T-helper 17 cell (primary cell): ENCODE results near the gene PKD2L2. TPM values are rescaled to one million over a fixed set of nuclear protein-coding genes. Genes with fewer than 3 reads are reported as not detected.
"Not testable (repeated sequence)": the region's sequence is repeated elsewhere in the genome, so short reads cannot be mapped to it uniquely, and the experiment has no call there.

Experiments
- ATAC-seq: fragments of 150-1000 bp; cut with Tn5 transposase; 2 replicates; pipeline ENCODE4 v1.10.0; 2021; ENCODE audit warnings: mild to moderate bottlenecking, moderate library complexity
- DNase-seq, 3 donors: peaks; one replicate each; pipeline versions ENCODE4 v3.0.0 to v3.0.0-alpha.2; 2020 to 2021
- H3K9me3 ChIP-seq: one replicate; pipeline ENCODE4 v1.7.0; 2013; ENCODE audit warnings: low read length, mild to moderate bottlenecking; ENCODE audit not compliant: control insufficient read depth, poor library complexity, severe bottlenecking
- H3K27ac Mint-ChIP-seq: one replicate; pipeline ENCODE4 v1.8.0; 2022; ENCODE audit warnings: mild to moderate bottlenecking, moderate library complexity, mixed read lengths
- H3K27me3 Mint-ChIP-seq: one replicate; pipeline ENCODE4 v1.8.0; 2022; ENCODE audit warnings: mixed read lengths
- H3K36me3 Mint-ChIP-seq: one replicate; pipeline ENCODE4 v1.8.0; 2022; ENCODE audit warnings: low read depth, mixed read lengths
- H3K4me1 Mint-ChIP-seq: one replicate; pipeline ENCODE4 v1.8.0; 2022; ENCODE audit warnings: mild to moderate bottlenecking, mixed read lengths
- H3K4me3 Mint-ChIP-seq: one replicate; pipeline ENCODE4 v1.8.0; 2022; ENCODE audit warnings: mild to moderate bottlenecking, moderate library complexity, mixed read lengths
- total RNA-seq, 4 donors: library from RNA in 2 of 4; stranded (reverse) in 2 of 4; gene quantifications; one replicate each; pipeline ENCODE4 v1.2.3 and lab custom pipeline; 2022 to 2026

Gene PKD2L2
- total RNA-seq (not detected), total RNA-seq (lab: John Stamatoyannopoulos, UW) (0 to 0.53 reads per million in 2 donors)

- no peaks in the 10 kb centered on the region for H3K9me3 ChIP-seq
- H3K4me1 Mint-ChIP-seq: peaks cover 5% of the 10 kb centered on the region
- H3K27me3 Mint-ChIP-seq: peaks cover 8% of the 10 kb centered on the region
- peak within 1 kb of the TSS; percentile 94 for H3K27ac Mint-ChIP-seq
- ATAC-seq: peak; percentile 99
- peak; percentile 67 to 71 (median 68) for DNase-seq
- H3K4me3 Mint-ChIP-seq: peak within 1 kb of the TSS; percentile 92
- peaks cover 4% of the 10 kb centered on the region for H3K36me3 Mint-ChIP-seq
Observed at GRCh38 chr5:137888863-137889759, at the start of gene PKD2L2. PKD2L2 (plus strand) TSS chr5:137889457; CDS start chr5:137889492, 35 bp downstream.

GRCh38 chr5:137842296-137842695, 47.0 kb upstream of the PKD2L2 start:
- peaks cover 10% of the 10 kb centered on the region for H3K27me3 Mint-ChIP-seq
- peaks cover 3% of the 10 kb centered on the region for H3K9me3 ChIP-seq
- no peak overlapping the region for H3K27ac Mint-ChIP-seq
- H3K36me3 Mint-ChIP-seq: no peaks in the 10 kb centered on the region
- H3K4me3 Mint-ChIP-seq: no peak overlapping the region
- peaks cover 5% of the 10 kb centered on the region for H3K4me1 Mint-ChIP-seq
- ATAC-seq (no peak), DNase-seq (no peak)

- Mint-ChIP-seq H3K27me3 (peaks cover 10% of the 10 kb centered on the region), H3K27ac (no peak overlapping the region), H3K4me1 (peaks cover 5% of the 10 kb centered on the region), H3K36me3 (no peaks in the 10 kb centered on the region), H3K4me3 (no peak overlapping the region)
- ATAC-seq: no peak
- peaks cover 3% of the 10 kb centered on the region for H3K9me3 ChIP-seq
- DNase-seq: no peak
Observed at GRCh38 chr5:137843676-137844299, 45.5 kb upstream of the PKD2L2 start.

GRCh38 chr5:137845472-137845871, 43.8 kb upstream of the PKD2L2 start:
- no peak overlapping the region for H3K4me3 Mint-ChIP-seq
- H3K36me3 Mint-ChIP-seq: no peaks in the 10 kb centered on the region
- H3K27ac Mint-ChIP-seq: no peak overlapping the region
- no peak for DNase-seq
- peaks cover 2% of the 10 kb centered on the region for H3K27me3 Mint-ChIP-seq
- peaks cover 3% of the 10 kb centered on the region for H3K9me3 ChIP-seq
- H3K4me1 Mint-ChIP-seq: peaks cover 2% of the 10 kb centered on the region
- no peak for ATAC-seq

GRCh38 chr5:137847687-137848086, 41.6 kb upstream of the PKD2L2 start:
- no peak for ATAC-seq
- no peak for DNase-seq
- Mint-ChIP-seq H3K27me3 (no peaks in the 10 kb centered on the region), H3K4me1 (peaks cover 2% of the 10 kb centered on the region), H3K4me3 (no peak overlapping the region), H3K36me3 (no peaks in the 10 kb centered on the region), H3K27ac (no peak overlapping the region)
- H3K9me3 ChIP-seq: peaks cover 3% of the 10 kb centered on the region

- not testable (repeated sequence) for ATAC-seq, DNase-seq, H3K27ac Mint-ChIP-seq, H3K36me3 Mint-ChIP-seq, H3K9me3 ChIP-seq, H3K27me3 Mint-ChIP-seq, H3K4me3 Mint-ChIP-seq
- peaks cover 10% of the 10 kb centered on the region for H3K4me1 Mint-ChIP-seq
Observed at GRCh38 chr5:137853165-137853564, 36.1 kb upstream of the PKD2L2 start.

- H3K9me3 ChIP-seq: no peaks in the 10 kb centered on the region
- Mint-ChIP-seq H3K27me3 (no peaks in the 10 kb centered on the region), H3K27ac (no peak overlapping the region), H3K36me3 (no peaks in the 10 kb centered on the region), H3K4me3 (no peak overlapping the region), H3K4me1 (peaks cover 8% of the 10 kb centered on the region)
- ATAC-seq (no peak), DNase-seq (no peak)
Observed at GRCh38 chr5:137856201-137856600, 33.1 kb upstream of the PKD2L2 start.

- DNase-seq (no peak), ATAC-seq (no peak)
- no peak overlapping the region for H3K4me3 Mint-ChIP-seq
- no peaks in the 10 kb centered on the region for H3K9me3 ChIP-seq
- peak overlapping the region; percentile 39 for H3K27ac Mint-ChIP-seq
- H3K36me3 Mint-ChIP-seq: no peaks in the 10 kb centered on the region
- peaks cover 13% of the 10 kb centered on the region for H3K4me1 Mint-ChIP-seq
- no peaks in the 10 kb centered on the region for H3K27me3 Mint-ChIP-seq
Observed at GRCh38 chr5:137856916-137857862, 32.1 kb upstream of the PKD2L2 start.

- Mint-ChIP-seq H3K36me3 (no peaks in the 10 kb centered on the region), H3K27ac (peak overlapping the region; percentile 39), H3K4me3 (peak overlapping the region; percentile 61), H3K27me3 (no peaks in the 10 kb centered on the region), H3K4me1 (peaks cover 13% of the 10 kb centered on the region)
- ATAC-seq (peak; percentile 37), DNase-seq (no peak)
- no peaks in the 10 kb centered on the region for H3K9me3 ChIP-seq
Observed at GRCh38 chr5:137858223-137858916, 30.9 kb upstream of the PKD2L2 start.

- no peaks in the 10 kb centered on the region for H3K36me3 Mint-ChIP-seq
- no peak overlapping the region for H3K27ac Mint-ChIP-seq
- no peak for DNase-seq
Observed at GRCh38 chr5:137858954-137859353, 30.3 kb upstream of the PKD2L2 start.

GRCh38 chr5:137862251-137862650, 27.0 kb upstream of the PKD2L2 start:
- no peaks in the 10 kb centered on the region for H3K36me3 Mint-ChIP-seq
- peak overlapping the region; percentile 68 for H3K27ac Mint-ChIP-seq
- no peaks in the 10 kb centered on the region for H3K27me3 Mint-ChIP-seq
- peaks cover 13% of the 10 kb centered on the region for H3K4me1 Mint-ChIP-seq
- ATAC-seq: no peak
- no peak overlapping the region for H3K4me3 Mint-ChIP-seq
- H3K9me3 ChIP-seq: no peaks in the 10 kb centered on the region
- no peak for DNase-seq

More at GRCh38 chr5:137858954-137859353, 30.3 kb upstream of the PKD2L2 start:
- Mint-ChIP-seq H3K27me3 (no peaks in the 10 kb centered on the region), H3K4me3 (no peak overlapping the region), H3K4me1 (peaks cover 13% of the 10 kb centered on the region)
- ATAC-seq: no peak
- no peaks in the 10 kb centered on the region for H3K9me3 ChIP-seq

GRCh38 chr5:137863653-137864052, 25.6 kb upstream of the PKD2L2 start:
- not testable (repeated sequence) for H3K36me3 Mint-ChIP-seq, ATAC-seq, H3K4me1 Mint-ChIP-seq, H3K27me3 Mint-ChIP-seq, H3K9me3 ChIP-seq, H3K4me3 Mint-ChIP-seq, H3K27ac Mint-ChIP-seq, DNase-seq
